Esophagus squamous epithelium (tissue), 4 donors: ENCODE measurements around the gene LPO.

Experiments used
- POLR2A ChIP-seq, 4 donors: fragments of 450-650 bp; IDR thresholded peaks; one replicate each; pipeline ENCODE4 v1.6.1; 2017; ENCODE audit warnings: antibody characterized with exemption in 4 of 4, mild to moderate bottlenecking in 4 of 4, moderate library complexity in 3 of 4
- TF ChIP-seq, protein P1 (sequence below), 6 experiments: fragments of 450-650 bp in 4 of 6; fragments of 200-600 bp in 2 of 6; sonication (generic) in 2 of 6; IDR thresholded peaks; one replicate each; pipeline ENCODE4 v1.5.1; 2016 to 2019; ENCODE audit warnings: antibody characterized with exemption in 6 of 6, mild to moderate bottlenecking in 4 of 6, moderate library complexity in 4 of 6

DNA sequence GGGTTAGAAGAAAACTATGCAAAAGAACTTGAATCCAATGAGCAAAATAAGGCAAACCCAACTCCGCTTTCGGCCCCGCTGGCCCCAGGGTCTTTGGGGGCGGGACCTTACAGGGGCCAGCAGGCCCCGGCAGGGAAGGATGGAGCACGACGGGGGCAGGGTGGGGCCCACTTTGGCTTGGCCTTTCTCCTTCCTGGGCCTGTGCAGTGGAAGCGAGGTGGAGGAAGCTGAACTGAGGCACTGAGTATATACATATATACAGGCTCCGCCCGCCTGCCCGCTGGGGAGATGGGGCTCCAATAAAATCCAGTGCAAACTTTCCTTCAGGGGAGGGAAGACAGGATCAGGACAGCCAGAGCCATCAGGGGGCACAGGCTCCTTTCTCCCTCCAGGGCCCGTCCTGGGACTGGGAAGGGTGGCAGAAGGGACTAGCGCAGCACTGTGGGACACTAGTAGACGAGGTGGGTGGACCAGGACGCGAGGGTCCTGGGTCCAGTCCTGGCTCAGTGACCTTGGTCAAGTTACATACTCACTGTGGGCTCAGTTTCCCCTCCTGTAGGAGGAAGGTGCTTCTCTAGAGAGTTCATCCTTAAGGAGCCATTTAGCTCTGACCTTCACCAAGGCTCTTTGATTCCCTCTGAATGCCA is 63.2 kb downstream of the LPO start:
- TF ChIP-seq, protein P1, sequence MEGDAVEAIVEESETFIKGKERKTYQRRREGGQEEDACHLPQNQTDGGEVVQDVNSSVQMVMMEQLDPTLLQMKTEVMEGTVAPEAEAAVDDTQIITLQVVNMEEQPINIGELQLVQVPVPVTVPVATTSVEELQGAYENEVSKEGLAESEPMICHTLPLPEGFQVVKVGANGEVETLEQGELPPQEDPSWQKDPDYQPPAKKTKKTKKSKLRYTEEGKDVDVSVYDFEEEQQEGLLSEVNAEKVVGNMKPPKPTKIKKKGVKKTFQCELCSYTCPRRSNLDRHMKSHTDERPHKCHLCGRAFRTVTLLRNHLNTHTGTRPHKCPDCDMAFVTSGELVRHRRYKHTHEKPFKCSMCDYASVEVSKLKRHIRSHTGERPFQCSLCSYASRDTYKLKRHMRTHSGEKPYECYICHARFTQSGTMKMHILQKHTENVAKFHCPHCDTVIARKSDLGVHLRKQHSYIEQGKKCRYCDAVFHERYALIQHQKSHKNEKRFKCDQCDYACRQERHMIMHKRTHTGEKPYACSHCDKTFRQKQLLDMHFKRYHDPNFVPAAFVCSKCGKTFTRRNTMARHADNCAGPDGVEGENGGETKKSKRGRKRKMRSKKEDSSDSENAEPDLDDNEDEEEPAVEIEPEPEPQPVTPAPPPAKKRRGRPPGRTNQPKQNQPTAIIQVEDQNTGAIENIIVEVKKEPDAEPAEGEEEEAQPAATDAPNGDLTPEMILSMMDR (IDR thresholded peaks at IDR 0.05): no peak
- TF ChIP-seq POLR2A (IDR thresholded peaks at IDR 0.05): no peak
